Stimulated activated CD8-positive, alpha-beta memory T cell treated with anti-CD3 and anti-CD28 coated beads, Interleukin-4, amount 100 ng/mL, for 4 hours (primary cell): ENCODE results near the gene NKRF.
A peak's percentile ranks its signal among the peaks of the same experiment; 100 is the strongest.

Experiments
- DNase-seq, 2 donors: peaks; one replicate each; pipeline ENCODE4 v3.0.0-alpha.2; 2020; ENCODE audit warnings: low read depth in 2 of 2, low spot score in 1 of 2

The NKRF gene

GRCh38 chrX:119614776-119615175, 8.6 kb upstream of the NKRF start:
- no peak for DNase-seq

- DNase-seq, result no peak
Measured at GRCh38 chrX:119607018-119607389, 780 bp upstream of the NKRF start.

DNA sequence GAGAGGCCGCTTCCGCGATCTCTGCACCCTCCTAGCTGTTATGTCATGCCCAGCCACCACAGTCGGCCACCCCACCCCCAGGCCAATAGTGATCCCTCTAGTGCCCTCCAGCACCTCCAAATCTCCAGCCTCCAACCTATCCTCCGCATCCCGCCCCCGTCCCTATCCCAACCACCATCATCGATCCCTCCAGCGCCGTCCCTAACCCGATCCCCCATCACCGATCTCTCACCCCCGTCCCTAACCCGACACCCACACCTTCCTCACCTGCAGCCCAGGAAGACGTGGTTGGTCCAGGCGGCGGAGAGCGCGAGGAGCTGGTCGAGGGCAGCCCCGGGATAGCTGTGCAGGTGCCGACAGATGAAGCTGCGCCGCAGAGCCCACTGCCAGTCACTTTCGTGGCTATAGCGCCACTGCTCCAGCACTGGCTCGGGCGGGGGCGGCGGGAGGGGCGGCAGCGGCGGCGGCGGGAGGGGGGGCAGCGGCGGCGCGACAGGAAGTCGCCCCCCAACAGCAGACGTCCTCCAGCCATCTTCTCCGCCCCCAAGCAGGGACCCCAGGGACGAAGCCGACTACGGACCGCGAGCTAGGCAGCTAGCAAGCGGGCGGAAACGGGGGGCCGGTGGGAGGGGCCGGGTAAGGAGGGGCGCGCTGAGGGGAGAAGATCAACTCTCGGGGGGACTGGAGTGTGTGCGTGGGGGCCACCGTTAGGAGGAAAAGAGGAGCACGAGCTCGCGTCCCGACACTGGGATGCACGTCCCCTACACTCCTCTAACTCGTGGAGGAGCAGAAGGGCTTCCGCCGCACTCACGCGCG, 552 bp downstream of the NKRF start:
- peak; percentile 9 to 23 for DNase-seq

GRCh38 chrX:119604766-119605463, 1.3 kb downstream of the NKRF start:
- DNase-seq, result no peak

GRCh38 chrX:119602701-119603255, 3.4 kb downstream of the NKRF start:
- DNase-seq, result no peak

DNA sequence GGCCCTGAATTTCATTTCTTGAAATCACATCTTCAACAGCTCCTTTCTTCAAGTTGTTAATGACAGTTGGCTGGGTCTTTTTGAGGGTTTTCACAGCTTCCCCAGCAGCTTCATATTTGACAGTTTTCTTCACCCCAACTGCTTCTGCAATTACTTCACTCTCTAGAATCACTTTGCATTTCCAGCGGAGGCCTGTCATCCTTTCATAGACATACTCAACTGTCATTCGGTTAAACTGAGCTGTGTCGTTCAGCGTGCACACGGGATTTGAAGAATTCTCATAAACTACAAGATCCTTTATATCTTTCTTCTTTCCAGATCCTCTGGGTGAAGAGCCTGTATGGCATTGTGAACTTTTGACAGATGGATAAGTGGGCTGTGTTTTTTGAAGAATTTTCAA, 16.4 kb downstream of the NKRF start:
- DNase-seq, result no peak

GRCh38 chrX:119583431-119584059, 22.7 kb downstream of the NKRF start:
- DNase-seq, result no peak

GRCh38 chrX:119579414-119579813, 26.8 kb downstream of the NKRF start:
- no peak for DNase-seq

GRCh38 chrX:119574394-119575266, 31.6 kb downstream of the NKRF start, which contains the start of gene UBE2A:
UBE2A (plus strand) TSS chrX:119574563; CDS start chrX:119574712, 149 bp downstream.
- DNase-seq, result peak; percentile 69 to 82

DNA sequence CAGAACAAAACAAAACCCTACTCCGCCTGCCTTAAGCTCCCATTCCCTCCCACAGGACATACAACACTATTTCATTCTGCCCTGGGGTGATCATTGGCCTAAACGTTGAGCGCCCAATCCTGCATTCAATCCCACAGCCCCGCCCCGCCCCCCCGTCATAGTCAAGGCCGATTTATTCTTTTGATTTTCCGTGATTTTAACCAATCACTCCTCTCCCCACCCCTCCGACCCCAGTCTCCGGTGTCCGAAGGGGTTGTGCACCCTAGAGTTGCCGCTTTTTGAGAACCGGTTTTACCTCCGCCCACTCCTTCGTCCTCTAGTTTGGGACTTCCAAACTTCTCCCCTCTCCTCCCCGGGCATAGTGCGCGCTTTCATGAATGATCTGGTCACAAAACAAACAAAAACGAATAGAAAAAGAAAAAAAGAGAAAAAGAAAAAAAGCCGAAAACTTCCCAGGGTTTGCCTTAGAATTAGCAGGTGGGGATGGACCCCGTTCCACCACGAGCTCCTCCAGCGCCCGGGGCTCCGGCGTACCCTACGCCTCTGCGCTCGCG, 32.3 kb downstream of the NKRF start:
- no peak for DNase-seq

DNA sequence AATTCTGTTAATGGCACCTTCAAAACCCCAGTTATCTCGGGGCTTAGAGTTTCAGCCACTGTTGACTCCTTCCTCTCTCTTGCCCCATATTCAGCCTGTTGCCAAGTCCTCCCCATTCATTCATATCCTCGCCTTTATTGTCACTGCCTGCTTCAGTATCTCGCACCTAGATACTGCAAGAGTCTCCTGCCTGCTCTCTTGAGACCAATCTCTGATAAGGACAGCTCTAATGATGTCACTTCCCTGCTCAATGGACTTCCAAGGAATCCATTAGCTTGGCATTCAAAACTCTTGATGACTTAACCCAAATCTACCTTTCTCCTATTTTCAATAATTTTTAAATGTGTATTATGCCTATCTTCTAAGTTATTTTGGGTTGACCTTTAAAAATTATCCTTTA, 33.0 kb downstream of the NKRF start:
- no peak for DNase-seq

DNA sequence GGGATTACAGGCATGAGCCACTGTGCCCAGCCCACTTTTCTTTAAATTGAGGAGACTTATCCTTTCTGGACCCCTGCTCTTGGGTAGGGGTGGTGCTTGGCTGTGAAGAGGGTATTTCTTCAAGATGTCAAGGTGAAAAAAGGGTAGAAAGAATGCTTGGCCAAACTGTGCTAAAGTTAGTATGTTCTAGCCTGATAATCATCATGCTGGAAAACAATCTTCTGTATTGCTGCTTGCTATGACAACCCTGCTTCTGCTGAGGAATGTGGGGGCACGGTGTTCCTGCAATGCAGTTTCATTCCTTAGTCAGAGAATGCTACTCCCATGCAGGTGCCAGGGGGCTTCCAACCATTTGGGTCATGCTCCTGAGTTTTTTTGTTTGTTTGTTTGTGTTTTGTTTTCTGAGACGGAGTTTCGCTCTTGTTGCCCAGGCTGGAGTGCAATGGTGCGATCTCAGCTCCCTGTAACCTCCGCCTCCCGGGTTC, 35.8 kb downstream of the NKRF start:
- DNase-seq, result no peak

GRCh38 chrX:119565107-119565663, 41.0 kb downstream of the NKRF start, which contains the start of gene STEEP1:
STEEP1 (minus strand) TSS chrX:119565409; CDS start chrX:119565355, 54 bp downstream.
- DNase-seq, result peak; percentile 73 to 74

DNA sequence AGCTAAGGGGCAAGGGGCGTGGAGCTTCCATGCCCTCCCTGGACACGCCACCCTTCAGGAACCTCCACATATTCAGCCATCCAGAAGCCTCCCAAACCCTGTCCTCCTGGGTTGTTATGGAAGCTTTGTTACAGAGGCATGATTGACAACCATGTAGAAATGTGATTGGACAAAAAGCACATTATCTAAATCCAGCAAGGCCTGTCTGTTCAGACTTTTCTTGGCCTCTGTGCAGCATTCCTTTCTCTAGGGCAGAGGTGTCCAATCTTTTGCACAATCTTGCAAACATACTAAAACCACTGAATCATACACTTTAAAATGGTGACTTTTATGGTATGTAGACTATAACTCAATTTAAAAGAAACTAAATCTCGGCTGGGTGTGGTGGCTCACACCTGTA, 53.7 kb downstream of the NKRF start:
- DNase-seq, result no peak

DNA sequence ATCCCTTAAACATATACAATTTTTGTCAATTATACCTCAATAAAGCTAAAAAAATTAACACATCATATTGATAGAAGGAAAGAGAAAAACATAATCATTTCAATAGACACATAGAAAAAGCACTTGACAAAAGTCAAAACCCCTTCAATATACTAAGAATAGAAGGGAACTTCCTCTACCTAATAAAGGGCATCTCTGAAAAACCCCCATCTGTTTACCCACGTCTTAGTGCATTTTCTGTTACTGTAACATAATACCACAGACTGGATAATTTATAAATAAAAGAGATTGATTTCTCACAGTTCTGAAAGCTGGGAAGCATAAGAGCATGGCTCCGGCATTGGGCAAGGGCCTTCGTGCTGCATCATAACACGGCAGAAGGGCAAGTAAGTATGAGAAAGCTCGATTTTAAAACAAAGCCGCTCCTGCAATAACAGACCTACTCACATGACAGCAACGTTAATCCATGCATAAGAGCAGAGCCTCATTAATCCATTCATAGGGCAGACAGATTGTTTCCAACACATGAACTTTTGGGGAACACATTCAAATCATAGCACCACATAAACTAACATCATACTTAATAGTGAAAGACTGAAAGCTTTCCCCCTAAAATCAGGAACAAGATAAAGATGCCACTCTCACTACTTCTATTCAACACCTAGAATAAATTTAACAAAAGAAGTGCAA, 56.8 kb downstream of the NKRF start:
- no peak for DNase-seq

DNA sequence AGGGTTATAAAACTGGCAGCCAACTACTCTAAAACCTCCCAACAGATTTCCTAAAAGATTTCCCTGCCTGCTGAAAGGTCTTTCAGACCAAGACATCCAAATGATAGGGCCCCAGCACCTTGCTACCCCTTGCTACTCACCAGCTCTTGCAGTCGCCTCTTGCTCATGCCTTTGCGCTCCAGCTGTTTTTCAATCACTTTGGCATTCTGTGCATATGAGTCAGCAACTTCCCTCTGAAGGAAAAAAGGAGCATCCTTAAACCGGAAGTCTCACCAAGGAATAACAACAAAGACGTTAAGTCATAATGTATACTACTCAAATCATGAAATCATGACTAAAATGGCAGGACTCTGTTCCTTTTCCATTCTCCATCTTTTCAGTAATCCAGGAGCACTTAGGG, 65.0 kb downstream of the NKRF start:
- DNase-seq, result no peak

DNA sequence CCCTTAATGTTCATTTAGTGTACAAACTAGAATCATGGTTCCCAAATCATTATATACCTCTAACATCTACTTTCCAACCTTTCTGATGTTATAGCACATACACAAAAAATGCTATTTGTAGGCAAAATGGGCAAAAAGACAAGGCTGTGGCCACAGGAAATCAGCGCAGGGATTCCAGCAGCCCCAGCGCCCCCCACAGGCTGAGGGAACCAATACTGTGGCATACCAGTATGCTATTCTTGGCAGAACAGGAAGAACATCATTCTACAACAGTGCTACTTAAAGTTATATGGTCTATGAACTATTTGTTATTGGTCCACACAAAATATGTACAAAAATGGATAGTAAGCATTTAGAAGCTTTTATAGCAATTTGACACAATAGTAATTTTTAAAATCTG, 66.4 kb downstream of the NKRF start:
- no peak for DNase-seq
